Suprapubic skin (tissue), 4 donors: ENCODE results near the gene RFXANK. TPM values are rescaled to one million over a fixed set of nuclear protein-coding genes. Genes with fewer than 3 reads are reported as not detected.

Source experiments
- DNase-seq, 2 donors: peaks; one replicate each; pipeline ENCODE4 v3.0.0-alpha.2; 2019; ENCODE audit warnings: low spot score in 2 of 2
- H3K27ac ChIP-seq: fragments of 200-600 bp; sonication (generic); one replicate; pipeline ENCODE4 v1.5.1; 2019
- H3K27me3 ChIP-seq: fragments of 200-600 bp; sonication (generic); one replicate; pipeline ENCODE4 v1.5.1; 2019
- H3K36me3 ChIP-seq: fragments of 200-600 bp; sonication (generic); one replicate; pipeline ENCODE4 v1.5.1; 2019
- H3K4me1 ChIP-seq: fragments of 200-600 bp; sonication (generic); one replicate; pipeline ENCODE4 v1.5.1; 2019
- H3K4me3 ChIP-seq: fragments of 200-600 bp; sonication (generic); one replicate; pipeline ENCODE4 v1.5.1; 2019; ENCODE audit warnings: mild to moderate bottlenecking
- H3K9me3 ChIP-seq: fragments of 200-600 bp; sonication (generic); one replicate; pipeline ENCODE4 v1.5.1; 2019
- EP300 ChIP-seq: sonication (generic); formaldehyde crosslinking; IDR thresholded peaks from one replicate; pipeline ENCODE4 v1.6.1; 2017; ENCODE audit warnings: antibody characterized with exemption
- POLR2A ChIP-seq, 2 donors: fragments of 450-650 bp; IDR thresholded peaks; one replicate each; pipeline ENCODE4 v1.6.1; 2017; ENCODE audit warnings: antibody characterized with exemption in 2 of 2, mild to moderate bottlenecking in 2 of 2, moderate library complexity in 2 of 2
- POLR2AphosphoS5 ChIP-seq, 3 donors: sonication (generic); formaldehyde crosslinking; IDR thresholded peaks; one replicate each; pipeline ENCODE4 v1.6.1; 2017; ENCODE audit warnings: antibody characterized with exemption in 3 of 3
- WGBS: methylation state at CpG from one replicate; pipeline ENCODE4 v1.1.5; 2018; 5-methylcytosine and 5-hydroxymethylcytosine counted together
- total RNA-seq, 4 donors: library from RNA; depleted of rRNA; stranded (reverse); fragments of >200 nt; gene quantifications; one replicate each; pipeline ENCODE4 v1.1.0, GENCODE V29; 2016
- TF ChIP-seq, protein P1 (sequence below), 2 donors: fragments of 200-600 bp in 1 of 2; fragments of 450-650 bp in 1 of 2; sonication (generic) in 1 of 2; IDR thresholded peaks; one replicate each; pipeline ENCODE4 v1.5.1; 2016 to 2019; ENCODE audit warnings: antibody characterized with exemption in 2 of 2, mild to moderate bottlenecking in 1 of 2, moderate library complexity in 1 of 2

Gene RFXANK
- total RNA-seq, 4 donors from 2014 or later: 37.9 to 47.6 (median 45.7) TPM

- no peak overlapping the region for H3K4me3 ChIP-seq
- DNase-seq: no peak
- 0% methylated on average over 2 of the region's 7 CpGs for WGBS
- no peaks in the 10 kb centered on the region for H3K9me3 ChIP-seq
- no peaks in the 10 kb centered on the region for H3K36me3 ChIP-seq
- no peaks in the 10 kb centered on the region for H3K4me1 ChIP-seq
- TF ChIP-seq EP300: no peak
- TF ChIP-seq, protein P1, sequence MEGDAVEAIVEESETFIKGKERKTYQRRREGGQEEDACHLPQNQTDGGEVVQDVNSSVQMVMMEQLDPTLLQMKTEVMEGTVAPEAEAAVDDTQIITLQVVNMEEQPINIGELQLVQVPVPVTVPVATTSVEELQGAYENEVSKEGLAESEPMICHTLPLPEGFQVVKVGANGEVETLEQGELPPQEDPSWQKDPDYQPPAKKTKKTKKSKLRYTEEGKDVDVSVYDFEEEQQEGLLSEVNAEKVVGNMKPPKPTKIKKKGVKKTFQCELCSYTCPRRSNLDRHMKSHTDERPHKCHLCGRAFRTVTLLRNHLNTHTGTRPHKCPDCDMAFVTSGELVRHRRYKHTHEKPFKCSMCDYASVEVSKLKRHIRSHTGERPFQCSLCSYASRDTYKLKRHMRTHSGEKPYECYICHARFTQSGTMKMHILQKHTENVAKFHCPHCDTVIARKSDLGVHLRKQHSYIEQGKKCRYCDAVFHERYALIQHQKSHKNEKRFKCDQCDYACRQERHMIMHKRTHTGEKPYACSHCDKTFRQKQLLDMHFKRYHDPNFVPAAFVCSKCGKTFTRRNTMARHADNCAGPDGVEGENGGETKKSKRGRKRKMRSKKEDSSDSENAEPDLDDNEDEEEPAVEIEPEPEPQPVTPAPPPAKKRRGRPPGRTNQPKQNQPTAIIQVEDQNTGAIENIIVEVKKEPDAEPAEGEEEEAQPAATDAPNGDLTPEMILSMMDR (IDR thresholded peaks at IDR 0.05): no peak
- TF ChIP-seq POLR2A (IDR thresholded peaks at IDR 0.05): no peak
- TF ChIP-seq POLR2AphosphoS5 (IDR thresholded peaks at IDR 0.05): no peak
- peaks cover 76% of the 10 kb centered on the region for H3K27me3 ChIP-seq
- no peak overlapping the region for H3K27ac ChIP-seq
Observed at GRCh38 chr19:19212916-19213315, 20.9 kb downstream of the RFXANK start.

GRCh38 chr19:19213426-19214158 lies 21.5 kb downstream of the RFXANK start:
- no peaks in the 10 kb centered on the region for H3K9me3 ChIP-seq
- WGBS: 34% methylated on average over 16 of the region's 21 CpGs
- H3K36me3 ChIP-seq: no peaks in the 10 kb centered on the region
- DNase-seq: no peak
- no peaks in the 10 kb centered on the region for H3K4me1 ChIP-seq
- H3K4me3 ChIP-seq: no peak overlapping the region
- peaks cover 70% of the 10 kb centered on the region for H3K27me3 ChIP-seq
- TF ChIP-seq EP300: no peak
- no peak for TF ChIP-seq POLR2A (IDR thresholded peaks at IDR 0.05)
- TF ChIP-seq, protein P1 (IDR thresholded peaks at IDR 0.05): no peak
- TF ChIP-seq POLR2AphosphoS5 (IDR thresholded peaks at IDR 0.05): no peak
- no peak overlapping the region for H3K27ac ChIP-seq

DNA sequence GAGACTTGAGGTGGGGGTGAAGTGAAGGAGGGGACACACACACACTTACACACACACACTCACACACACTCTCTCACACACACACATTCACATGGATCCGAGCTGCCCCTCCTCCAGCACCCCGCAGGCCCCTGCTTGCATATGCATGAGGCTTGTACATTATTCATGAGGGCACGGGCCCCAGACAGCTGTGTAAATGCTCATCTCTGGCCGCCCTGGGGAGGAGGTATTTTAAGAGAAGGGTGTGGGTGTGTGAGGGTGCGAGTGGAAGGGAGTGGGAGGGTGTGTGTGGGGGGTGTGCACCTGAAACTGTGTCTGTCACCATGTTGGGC lies 22.1 kb downstream of the RFXANK start:
- H3K4me1 ChIP-seq: no peaks in the 10 kb centered on the region
- no peak for TF ChIP-seq POLR2A (IDR thresholded peaks at IDR 0.05)
- no peak for TF ChIP-seq POLR2AphosphoS5 (IDR thresholded peaks at IDR 0.05)
- TF ChIP-seq EP300: no peak
- H3K36me3 ChIP-seq: no peaks in the 10 kb centered on the region
- DNase-seq: no peak
- 7% methylated on average over 5 of the region's 5 CpGs for WGBS
- H3K9me3 ChIP-seq: no peaks in the 10 kb centered on the region
- H3K27ac ChIP-seq: no peak overlapping the region
- H3K4me3 ChIP-seq: no peak overlapping the region
- H3K27me3 ChIP-seq: peaks cover 76% of the 10 kb centered on the region

DNA sequence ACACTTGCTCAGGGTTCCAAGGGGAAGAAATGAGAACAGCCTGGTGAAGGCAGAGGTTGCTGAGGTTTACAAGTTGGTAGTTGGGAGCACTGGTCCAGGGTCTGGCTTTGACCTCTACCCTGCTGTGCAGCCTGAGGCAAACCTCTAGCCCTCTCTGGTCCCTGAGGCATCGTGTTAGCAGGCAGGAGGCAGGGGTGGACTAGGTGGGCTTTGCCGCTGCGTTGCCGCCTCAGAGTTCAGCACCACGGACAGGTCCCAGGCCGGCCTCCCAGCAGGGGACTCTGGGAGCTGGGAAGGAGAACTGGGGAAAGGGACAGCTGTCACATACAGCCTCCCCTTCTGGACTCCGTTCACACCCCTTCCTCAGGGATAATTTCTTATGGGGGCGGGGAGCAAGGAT lies 22.8 kb downstream of the RFXANK start:
- 4% methylated on average over 8 of the region's 8 CpGs for WGBS
- Histone ChIP-seq H3K27me3 (peaks cover 77% of the 10 kb centered on the region), H3K4me3 (no peak overlapping the region), H3K4me1 (no peaks in the 10 kb centered on the region), H3K9me3 (no peaks in the 10 kb centered on the region), H3K27ac (no peak overlapping the region), H3K36me3 (no peaks in the 10 kb centered on the region)
- DNase-seq: no peak
- TF ChIP-seq POLR2A (IDR thresholded peaks at IDR 0.05): no peak
- TF ChIP-seq, protein P1 (IDR thresholded peaks at IDR 0.05): no peak

- Histone ChIP-seq H3K27me3 (peaks cover 74% of the 10 kb centered on the region), H3K4me3 (no peak overlapping the region), H3K4me1 (no peaks in the 10 kb centered on the region), H3K27ac (no peak overlapping the region), H3K36me3 (no peaks in the 10 kb centered on the region), H3K9me3 (no peaks in the 10 kb centered on the region)
- DNase-seq: no peak
- no peak for TF ChIP-seq POLR2AphosphoS5 (IDR thresholded peaks at IDR 0.05)
- no peak for TF ChIP-seq EP300
- TF ChIP-seq, protein P1 (IDR thresholded peaks at IDR 0.05): no peak
- TF ChIP-seq POLR2A (IDR thresholded peaks at IDR 0.05): no peak
- 75% methylated on average over 4 of the region's 4 CpGs for whole genome bisulfite sequencing
Observed at GRCh38 chr19:19215792-19216191, 23.7 kb downstream of the RFXANK start.

DNA sequence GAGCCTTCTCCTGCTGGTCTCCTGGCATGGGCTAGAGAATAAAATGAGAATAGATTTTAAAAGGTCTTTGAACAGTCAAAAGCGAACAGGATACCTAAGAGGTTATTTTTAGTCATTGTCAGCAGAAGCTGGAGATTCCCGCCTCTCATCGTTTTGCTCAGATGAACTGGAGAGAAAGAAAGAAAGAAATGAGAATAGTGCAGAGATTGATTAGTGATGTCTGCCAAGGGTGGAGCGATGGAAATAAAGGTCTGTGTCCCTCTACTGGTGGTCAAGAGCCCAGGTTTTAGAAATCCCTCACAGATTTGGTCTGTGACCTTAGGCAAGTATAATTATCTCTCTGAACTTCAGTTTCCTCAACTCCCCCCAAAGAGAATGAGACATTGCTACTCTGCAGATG lies 25.0 kb downstream of the RFXANK start:
- WGBS: 54% methylated on average over 4 of the region's 4 CpGs

More for the DNA sequence above, 25.0 kb downstream of the RFXANK start:
- Histone ChIP-seq H3K27me3 (peaks cover 65% of the 10 kb centered on the region), H3K27ac (no peak overlapping the region), H3K4me1 (no peaks in the 10 kb centered on the region), H3K9me3 (no peaks in the 10 kb centered on the region), H3K4me3 (no peak overlapping the region), H3K36me3 (no peaks in the 10 kb centered on the region)
- DNase-seq: no peak
- TF ChIP-seq, protein P1 (IDR thresholded peaks at IDR 0.05): no peak
- TF ChIP-seq EP300: no peak
- TF ChIP-seq POLR2AphosphoS5 (IDR thresholded peaks at IDR 0.05): no peak
- no peak for TF ChIP-seq POLR2A (IDR thresholded peaks at IDR 0.05)
